ENCODE data around the gene RHEX.
"Not testable (repeated sequence)": the region's sequence is repeated elsewhere in the genome, so short reads cannot be mapped to it uniquely, and the experiment has no call there.

RHEX gene

GRCh38 chr1:206052919-206053610 is at the start of gene RHEX:
Gene RHEX, plus strand, starts transcription at chr1:206053173. Its CDS starts 44,656 bp downstream, at chr1:206097829.
- H3K27ac ChIP-seq: not testable (repeated sequence)

GRCh38 chr1:206003854-206004800 is 48.8 kb upstream of the RHEX start:
- TF ChIP-seq, protein P1, sequence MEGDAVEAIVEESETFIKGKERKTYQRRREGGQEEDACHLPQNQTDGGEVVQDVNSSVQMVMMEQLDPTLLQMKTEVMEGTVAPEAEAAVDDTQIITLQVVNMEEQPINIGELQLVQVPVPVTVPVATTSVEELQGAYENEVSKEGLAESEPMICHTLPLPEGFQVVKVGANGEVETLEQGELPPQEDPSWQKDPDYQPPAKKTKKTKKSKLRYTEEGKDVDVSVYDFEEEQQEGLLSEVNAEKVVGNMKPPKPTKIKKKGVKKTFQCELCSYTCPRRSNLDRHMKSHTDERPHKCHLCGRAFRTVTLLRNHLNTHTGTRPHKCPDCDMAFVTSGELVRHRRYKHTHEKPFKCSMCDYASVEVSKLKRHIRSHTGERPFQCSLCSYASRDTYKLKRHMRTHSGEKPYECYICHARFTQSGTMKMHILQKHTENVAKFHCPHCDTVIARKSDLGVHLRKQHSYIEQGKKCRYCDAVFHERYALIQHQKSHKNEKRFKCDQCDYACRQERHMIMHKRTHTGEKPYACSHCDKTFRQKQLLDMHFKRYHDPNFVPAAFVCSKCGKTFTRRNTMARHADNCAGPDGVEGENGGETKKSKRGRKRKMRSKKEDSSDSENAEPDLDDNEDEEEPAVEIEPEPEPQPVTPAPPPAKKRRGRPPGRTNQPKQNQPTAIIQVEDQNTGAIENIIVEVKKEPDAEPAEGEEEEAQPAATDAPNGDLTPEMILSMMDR (conservative IDR thresholded peaks at IDR 0.05): no peak
- no peak overlapping the region for H3K27ac ChIP-seq

DNA sequence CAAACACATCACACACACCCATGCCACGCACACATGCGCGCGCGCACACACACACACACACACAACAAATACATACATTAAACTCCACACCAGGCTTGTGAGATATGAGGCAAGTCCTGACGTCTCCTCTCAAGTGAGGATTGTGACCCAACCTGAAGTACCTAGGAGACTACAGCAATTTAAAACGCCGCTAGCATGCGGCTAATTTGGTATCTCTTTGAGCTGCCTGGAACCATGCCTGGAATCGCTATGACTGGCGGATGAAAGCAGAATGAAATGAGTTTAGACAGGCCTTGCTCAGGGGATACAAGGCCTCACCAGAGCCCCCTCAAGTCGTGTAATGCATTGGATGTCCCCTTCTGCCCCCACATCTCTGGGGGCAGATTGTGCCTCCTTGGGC is 48.1 kb upstream of the RHEX start:
- TF ChIP-seq, protein P1 (conservative IDR thresholded peaks at IDR 0.05): no peak
- no peak overlapping the region for H3K27ac ChIP-seq

DNA sequence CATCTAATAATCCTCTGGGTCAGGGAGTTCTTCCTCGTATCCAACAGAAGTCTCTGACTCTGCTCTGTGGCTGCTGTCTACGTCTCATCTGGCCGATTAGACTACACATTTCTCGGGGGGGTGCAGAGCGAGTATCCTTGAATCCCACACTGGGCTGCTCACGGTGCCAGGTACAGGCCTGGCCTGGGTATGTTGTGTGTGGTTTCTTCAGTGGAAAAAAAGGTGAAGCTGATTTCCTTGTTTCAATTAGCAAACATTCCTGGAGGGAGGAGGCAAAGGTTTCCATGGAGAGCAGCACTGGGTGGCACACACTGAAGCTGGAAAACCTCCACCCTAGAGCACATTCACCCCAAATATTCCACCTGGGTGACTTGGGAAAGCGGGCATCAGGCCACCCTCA is 47.7 kb upstream of the RHEX start:
- TF ChIP-seq, protein P1 (conservative IDR thresholded peaks at IDR 0.05): no peak
- no peak overlapping the region for H3K27ac ChIP-seq

DNA sequence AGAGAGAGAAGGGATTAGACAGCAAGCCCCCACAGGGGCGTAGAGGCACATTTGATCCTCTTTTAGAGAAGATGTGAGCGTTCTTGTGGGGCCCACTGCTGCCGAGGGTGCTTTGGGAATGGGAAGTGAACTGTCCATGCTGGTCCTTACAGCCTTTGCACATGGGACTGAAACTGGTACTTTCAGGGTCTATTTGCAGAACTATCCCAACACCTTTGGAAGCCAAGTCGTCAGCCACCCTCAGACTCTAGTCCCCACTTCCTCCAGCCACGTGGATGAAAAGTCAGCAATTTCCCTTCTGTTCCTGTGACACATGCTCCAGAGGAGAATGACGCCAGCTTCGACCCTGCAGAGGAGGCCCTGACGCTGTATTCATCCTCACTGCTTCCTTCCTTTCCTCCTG is 47.2 kb upstream of the RHEX start:
- H3K27ac ChIP-seq: no peak overlapping the region
- TF ChIP-seq, protein P1 (conservative IDR thresholded peaks at IDR 0.05): no peak

DNA sequence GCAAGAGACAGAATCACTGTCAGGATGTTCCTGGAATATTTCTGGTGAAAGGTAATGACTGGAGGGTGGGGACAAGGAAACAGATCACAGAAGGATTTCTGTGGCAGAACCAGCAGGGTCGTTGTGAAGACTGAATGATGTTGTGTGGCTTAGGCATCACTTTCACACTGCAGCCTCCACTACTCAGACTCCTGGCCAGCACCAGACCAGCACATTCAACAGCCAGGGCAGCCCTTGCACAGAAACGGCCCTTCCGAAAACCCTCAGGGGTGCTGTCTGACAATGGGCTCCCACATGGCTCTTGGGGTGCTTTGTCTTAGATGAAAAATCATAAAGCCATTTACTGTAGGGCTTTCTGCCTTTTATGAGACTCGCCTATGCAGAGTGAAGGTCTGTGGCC is 46.0 kb upstream of the RHEX start:
- TF ChIP-seq, protein P1 (conservative IDR thresholded peaks at IDR 0.05): no peak
- no peak overlapping the region for H3K27ac ChIP-seq

- TF ChIP-seq, protein P1 (conservative IDR thresholded peaks at IDR 0.05): no peak
- H3K27ac ChIP-seq: no peak overlapping the region
These were observed 42.9 kb upstream of the RHEX start for GRCh38 chr1:206010060-206010459.

Measured in VCaP (cell line).